CD4-positive, alpha-beta T cell (primary cell): ENCODE data around the gene RBM4B. TPM values are rescaled to one million over a fixed set of nuclear protein-coding genes. Genes with fewer than 3 reads are reported as not detected.

Experiments
- ATAC-seq: fragments of 200-7000 bp; cut with Tn5 transposase; one replicate; pipeline ENCODE4 v1.10.0; 2022; ENCODE audit warnings: mild to moderate bottlenecking; ENCODE audit not compliant: poor library complexity
- CTCF ChIA-PET: fragments of 350-600 bp; sonication (Branson Sonifier 250); formaldehyde crosslinking; loops from one replicate; lab custom pipeline; 2021; ENCODE audit warnings: antibody characterized with exemption, inconsistent platforms; lab: Charles Lee
- POLR2A ChIA-PET: fragments of 350-600 bp; sonication (Branson Sonifier 250); formaldehyde crosslinking; loops from one replicate; lab custom pipeline; 2021; ENCODE audit warnings: antibody characterized with exemption, inconsistent platforms; lab: Charles Lee
- DNase-seq, 14 experiments: peaks; one replicate each; pipeline ENCODE4 v3.0.0-alpha.2; 2013 to 2020; ENCODE audit warnings: mixed read lengths in 2 of 14
- H3K27ac ChIP-seq, 2 donors: one replicate each; pipeline versions ENCODE4 v1.5.1 to v1.7.0; 2013; ENCODE audit warnings: low read length in 2 of 2, low read depth in 1 of 2, mild to moderate bottlenecking in 1 of 2
- H3K27me3 ChIP-seq, 2 experiments: 1 replicate in 1 of 2; 2 replicates in 1 of 2; pipeline versions ENCODE4 v1.6.1 to v1.7.0; 2013; ENCODE audit warnings: low read length in 2 of 2, control low read depth in 1 of 2, mild to moderate bottlenecking in 1 of 2, moderate library complexity in 1 of 2; ENCODE audit not compliant: insufficient read depth in 2 of 2, control insufficient read depth in 1 of 2
- H3K36me3 ChIP-seq: one replicate; pipeline ENCODE4 v1.6.1; 2013; ENCODE audit warnings: low read length, control low read depth; ENCODE audit not compliant: insufficient read depth
- H3K4me1 ChIP-seq: one replicate; pipeline ENCODE4 v1.6.1; 2013; ENCODE audit warnings: low read length, control low read depth; ENCODE audit not compliant: insufficient read depth
- H3K4me3 ChIP-seq: one replicate; pipeline ENCODE4 v1.5.1; 2013; ENCODE audit warnings: mild to moderate bottlenecking, low read length, moderate library complexity
- H3K9me3 ChIP-seq, 2 experiments: 1 replicate in 1 of 2; 2 replicates in 1 of 2; pipeline versions ENCODE4 v1.6.1 to v1.7.0; 2013; ENCODE audit warnings: low read length in 2 of 2, mild to moderate bottlenecking in 2 of 2, control low read depth in 1 of 2, moderate library complexity in 1 of 2; ENCODE audit not compliant: control insufficient read depth in 1 of 2, insufficient read depth in 1 of 2
- H3K27ac Mint-ChIP-seq: one replicate; pipeline ENCODE4 v1.8.0; 2020; ENCODE audit warnings: mixed read lengths
- H3K27me3 Mint-ChIP-seq: one replicate; pipeline ENCODE4 v1.8.0; 2021; ENCODE audit warnings: mixed read lengths
- H3K36me3 Mint-ChIP-seq: one replicate; pipeline ENCODE4 v1.8.0; 2021; ENCODE audit warnings: low read depth, mixed read lengths
- H3K4me1 Mint-ChIP-seq: one replicate; pipeline ENCODE4 v1.8.0; 2021; ENCODE audit warnings: low read depth, mixed read lengths
- H3K4me3 Mint-ChIP-seq: one replicate; pipeline ENCODE4 v1.8.0; 2020; ENCODE audit warnings: mild to moderate bottlenecking, mixed read lengths
- H3K9me3 Mint-ChIP-seq: one replicate; pipeline ENCODE4 v1.8.0; 2020; ENCODE audit warnings: mixed read lengths
- intact Hi-C, 2 experiments: fragments of 100-400 bp; cut with DNase I in 1 of 2; cut with micrococcal nuclease in 1 of 2; formaldehyde crosslinking; loops; one replicate each; pipeline versions ENCODE4 v1.15.1 to v1.9.0; 2023 to 2025; cut with DNase I, micrococcal nuclease
- total RNA-seq, 174 experiments: library from RNA in 2 of 174; stranded (reverse) in 2 of 174; gene quantifications; one replicate each; pipeline ENCODE4 v1.2.3 and lab custom pipeline; 2021 to 2026
- TF ChIP-seq, protein P1 (sequence below): fragments of 200-600 bp; IDR thresholded peaks from one replicate; pipeline ENCODE4 v1.8.0; 2022; ENCODE audit warnings: antibody characterized with exemption, mild to moderate bottlenecking

The RBM4B gene
- total RNA-seq, 2 experiments from 2014 or later, result 3.8 to 5.1 TPM

DNA sequence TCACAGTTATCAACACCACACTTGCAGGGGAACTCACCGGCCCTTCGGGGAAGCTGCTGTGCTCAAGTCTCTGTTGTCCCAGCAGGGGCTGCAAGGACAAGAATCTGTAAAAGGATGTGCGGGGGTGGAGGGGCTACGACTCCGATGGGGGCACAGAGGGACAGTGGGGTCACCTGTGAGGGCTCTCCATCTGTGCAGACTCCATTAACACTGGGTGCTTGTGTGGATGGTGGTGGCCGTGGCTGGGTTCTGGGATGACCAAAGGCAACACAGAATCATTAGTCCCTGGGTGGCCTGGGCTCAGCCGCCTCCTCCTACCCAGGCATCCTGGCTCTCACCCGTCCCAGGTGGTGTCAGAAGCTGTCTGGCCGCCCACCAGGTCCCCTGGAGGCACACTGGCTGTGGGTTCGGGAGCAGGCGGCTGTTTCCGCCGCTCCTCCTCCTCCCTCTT lies 10.2 kb upstream of the RBM4B start:
- Histone ChIP-seq H3K36me3 (no peaks in the 10 kb centered on the region), H3K4me3 (no peak overlapping the region), H3K9me3 (no peaks in the 10 kb centered on the region), H3K27me3 (no peaks in the 10 kb centered on the region), H3K4me1 (no peaks in the 10 kb centered on the region), H3K27ac (no peak overlapping the region)
- ChIA-PET CTCF (no interaction called here), POLR2A (no interaction called here)
- intact Hi-C loops, result no loop called here
- Mint-ChIP-seq H3K4me3 (no peak overlapping the region), H3K4me1 (no peaks in the 10 kb centered on the region), H3K36me3 (no peaks in the 10 kb centered on the region), H3K9me3 (no peaks in the 10 kb centered on the region), H3K27me3 (no peaks in the 10 kb centered on the region), H3K27ac (no peak overlapping the region)
- ATAC-seq, result no peak
- DNase-seq, result no peak
- TF ChIP-seq, protein P1, sequence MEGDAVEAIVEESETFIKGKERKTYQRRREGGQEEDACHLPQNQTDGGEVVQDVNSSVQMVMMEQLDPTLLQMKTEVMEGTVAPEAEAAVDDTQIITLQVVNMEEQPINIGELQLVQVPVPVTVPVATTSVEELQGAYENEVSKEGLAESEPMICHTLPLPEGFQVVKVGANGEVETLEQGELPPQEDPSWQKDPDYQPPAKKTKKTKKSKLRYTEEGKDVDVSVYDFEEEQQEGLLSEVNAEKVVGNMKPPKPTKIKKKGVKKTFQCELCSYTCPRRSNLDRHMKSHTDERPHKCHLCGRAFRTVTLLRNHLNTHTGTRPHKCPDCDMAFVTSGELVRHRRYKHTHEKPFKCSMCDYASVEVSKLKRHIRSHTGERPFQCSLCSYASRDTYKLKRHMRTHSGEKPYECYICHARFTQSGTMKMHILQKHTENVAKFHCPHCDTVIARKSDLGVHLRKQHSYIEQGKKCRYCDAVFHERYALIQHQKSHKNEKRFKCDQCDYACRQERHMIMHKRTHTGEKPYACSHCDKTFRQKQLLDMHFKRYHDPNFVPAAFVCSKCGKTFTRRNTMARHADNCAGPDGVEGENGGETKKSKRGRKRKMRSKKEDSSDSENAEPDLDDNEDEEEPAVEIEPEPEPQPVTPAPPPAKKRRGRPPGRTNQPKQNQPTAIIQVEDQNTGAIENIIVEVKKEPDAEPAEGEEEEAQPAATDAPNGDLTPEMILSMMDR, result no peak

DNA sequence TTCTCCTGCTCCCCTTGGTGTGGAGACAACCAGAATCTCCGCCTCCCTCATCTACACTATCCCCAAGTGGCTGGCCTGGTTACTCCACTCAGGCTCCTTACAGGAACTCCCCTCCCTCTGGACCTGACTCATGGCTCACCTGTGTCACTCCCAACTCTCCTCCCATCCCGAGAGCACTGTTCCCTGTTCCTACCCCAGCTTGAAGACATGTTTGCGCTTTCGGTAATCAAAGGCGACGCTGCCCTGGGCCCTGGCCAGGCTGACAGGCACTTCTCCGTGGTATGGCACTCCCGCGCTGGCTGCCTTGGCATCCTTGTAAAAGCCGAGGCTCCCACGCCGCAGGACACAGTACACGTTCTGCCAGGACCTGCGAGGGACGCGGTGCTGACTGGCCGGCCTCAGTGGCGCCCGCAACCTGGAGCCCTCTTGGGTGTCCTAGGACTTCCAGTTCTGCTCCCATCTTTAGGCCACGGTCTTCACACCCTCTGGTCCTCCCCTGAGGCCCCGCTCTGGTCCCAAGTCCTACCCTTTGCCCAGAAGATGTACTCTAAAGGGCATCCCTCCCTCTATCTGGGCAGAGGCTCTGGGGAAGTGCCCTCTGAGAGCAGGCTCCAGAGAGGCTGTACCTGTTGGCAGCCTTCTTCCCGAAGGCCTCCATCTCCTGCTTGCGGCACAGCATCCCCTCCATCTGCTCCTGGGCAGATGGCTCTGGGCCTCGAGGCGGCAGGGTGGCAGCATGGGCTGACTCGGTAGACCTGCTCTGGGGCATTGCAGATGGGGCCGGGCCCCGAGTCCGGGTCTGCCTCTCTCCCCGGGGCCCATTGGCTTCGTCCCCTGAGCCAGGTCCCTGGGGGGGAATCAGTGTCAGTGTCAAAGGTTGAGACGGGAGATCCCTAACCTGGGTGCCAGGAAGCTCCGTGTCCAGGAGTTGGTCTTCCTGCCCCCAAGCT lies 9.4 kb upstream of the RBM4B start:
- Mint-ChIP-seq H3K4me1 (no peaks in the 10 kb centered on the region), H3K36me3 (no peaks in the 10 kb centered on the region), H3K9me3 (no peaks in the 10 kb centered on the region), H3K27me3 (no peaks in the 10 kb centered on the region), H3K4me3 (no peak overlapping the region), H3K27ac (no peak overlapping the region)
- TF ChIP-seq, protein P1, result no peak
- DNase-seq, result no peak
- intact Hi-C loops, result no loop called here
- no peak overlapping the region for H3K27ac ChIP-seq
- no peaks in the 10 kb centered on the region for H3K27me3 ChIP-seq
- no peaks in the 10 kb centered on the region for H3K36me3 ChIP-seq
- ATAC-seq, result no peak
- no peaks in the 10 kb centered on the region for H3K9me3 ChIP-seq
- H3K4me1 ChIP-seq, result no peaks in the 10 kb centered on the region
- H3K4me3 ChIP-seq, result no peak overlapping the region
- CTCF ChIA-PET, result no interaction called here
- POLR2A ChIA-PET, result no interaction called here

DNA sequence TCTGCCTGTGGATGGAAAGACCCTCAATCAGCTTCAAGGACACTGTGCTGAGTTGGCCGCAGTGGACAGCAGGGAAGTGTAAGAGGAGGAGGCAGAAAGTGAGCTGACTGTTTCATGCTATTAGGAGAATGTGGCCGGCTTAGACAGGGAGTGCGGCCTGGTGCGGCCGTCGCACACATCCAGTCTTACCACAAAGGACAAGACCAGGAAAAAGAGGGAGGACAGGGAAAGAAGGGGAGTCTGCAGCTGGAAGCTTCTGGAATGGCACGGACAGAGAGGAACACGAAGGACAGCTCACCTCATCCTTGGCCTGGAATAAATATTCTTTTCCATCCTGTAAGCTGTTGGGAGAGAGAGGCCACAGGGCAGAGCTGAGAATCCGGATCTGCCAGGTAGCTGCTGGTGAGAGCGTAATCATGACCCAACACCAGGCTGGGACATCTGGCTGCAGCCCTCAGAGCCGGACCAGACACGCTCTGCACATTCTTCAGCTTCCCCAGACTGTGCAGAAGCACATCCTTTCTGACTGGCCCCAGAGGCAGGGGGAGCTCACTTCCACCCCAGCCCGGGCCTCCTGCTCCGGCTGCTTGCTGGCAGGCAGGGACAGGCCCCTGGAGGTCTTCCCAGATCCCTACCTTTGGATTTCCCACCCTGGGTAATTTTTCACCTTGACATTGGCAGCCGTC lies 8.6 kb upstream of the RBM4B start:
- H3K4me1 ChIP-seq, result no peaks in the 10 kb centered on the region
- ChIA-PET POLR2A (no interaction called here), CTCF (no interaction called here)
- Mint-ChIP-seq H3K27ac (no peak overlapping the region), H3K36me3 (no peaks in the 10 kb centered on the region), H3K27me3 (no peaks in the 10 kb centered on the region), H3K9me3 (no peaks in the 10 kb centered on the region), H3K4me1 (no peaks in the 10 kb centered on the region), H3K4me3 (no peak overlapping the region)
- TF ChIP-seq, protein P1, result no peak
- no peak overlapping the region for H3K4me3 ChIP-seq
- intact Hi-C loops, result no loop called here
- H3K27ac ChIP-seq, result no peak overlapping the region
- DNase-seq (no peak), ATAC-seq (no peak)
- no peaks in the 10 kb centered on the region for H3K36me3 ChIP-seq
- no peaks in the 10 kb centered on the region for H3K27me3 ChIP-seq
- no peaks in the 10 kb centered on the region for H3K9me3 ChIP-seq
